Fibroblast of lung (primary cell): ENCODE data around the gene OR5C1. TPM values are rescaled to one million over a fixed set of nuclear protein-coding genes. Genes with fewer than 3 reads are reported as not detected.

Experiments used
- DNase-seq, 2 donors: peaks; one replicate each; pipeline versions ENCODE4 v3.0.0 to v3.0.0-alpha.2; 2010; ENCODE audit warnings: low read depth in 2 of 2
- H2AFZ ChIP-seq: 2 replicates; pipeline ENCODE4 v1.5.1; 2012; ENCODE audit warnings: low read length, control low read depth, inconsistent platforms
- H3K27ac ChIP-seq: 2 replicates; pipeline ENCODE4 v1.5.1; 2011; ENCODE audit warnings: low read length, control low read depth; ENCODE audit not compliant: insufficient read depth
- H3K27me3 ChIP-seq: 2 replicates; pipeline ENCODE4 v1.5.1; 2011; ENCODE audit warnings: mild to moderate bottlenecking, low read length; ENCODE audit not compliant: control insufficient read depth, insufficient read depth
- H3K36me3 ChIP-seq: 2 replicates; pipeline ENCODE4 v1.5.1; 2011; ENCODE audit warnings: low read length; ENCODE audit not compliant: control insufficient read depth, insufficient read depth
- H3K4me1 ChIP-seq: 2 replicates; pipeline ENCODE4 v1.5.1; 2011; ENCODE audit warnings: low read length; ENCODE audit not compliant: control insufficient read depth, insufficient read depth; ENCODE audit errors: extremely low read depth
- H3K4me2 ChIP-seq: 2 replicates; pipeline ENCODE4 v1.5.1; 2011; ENCODE audit warnings: low read length, control low read depth; ENCODE audit not compliant: insufficient read depth; ENCODE audit errors: extremely low read depth
- H3K4me3 ChIP-seq, 4 experiments: fragments of 200-600 bp in 1 of 4; sonication (generic) in 1 of 4; replicated peaks in 1 of 4; 2 replicates each; pipeline ENCODE4 v1.5.1; 2011 to 2016; ENCODE audit warnings: low read length in 4 of 4, low read depth in 3 of 4, mild to moderate bottlenecking in 3 of 4, control low read depth in 2 of 4, inconsistent platforms in 1 of 4, mixed read lengths in 1 of 4; ENCODE audit not compliant: insufficient read depth in 1 of 4; ENCODE audit errors: control extremely low read depth in 1 of 4
- H3K79me2 ChIP-seq: 2 replicates; pipeline ENCODE4 v1.5.1; 2012; ENCODE audit warnings: mild to moderate bottlenecking, low read length, inconsistent platforms; ENCODE audit not compliant: control insufficient read depth, insufficient read depth
- H3K9ac ChIP-seq: 2 replicates; pipeline ENCODE4 v1.5.1; 2011; ENCODE audit warnings: mild to moderate bottlenecking, low read length, control low read depth; ENCODE audit not compliant: insufficient read depth
- H3K9me3 ChIP-seq: 2 replicates; pipeline ENCODE4 v1.5.1; 2012; ENCODE audit warnings: low read depth, low read length; ENCODE audit not compliant: control insufficient read depth, insufficient read depth
- H4K20me1 ChIP-seq: 2 replicates; pipeline ENCODE4 v1.5.1; 2011; ENCODE audit warnings: low read length; ENCODE audit not compliant: control insufficient read depth, insufficient read depth; ENCODE audit errors: extremely low read depth
- EZH2 ChIP-seq: IDR thresholded peaks from 2 replicates; pipeline ENCODE4 v1.5.1; 2012; ENCODE audit warnings: low read length, control low read depth, mild to moderate bottlenecking; ENCODE audit errors: missing control alignments
- polyA plus RNA-seq, 2 donors: library from polyadenylated mRNA; depleted of rRNA in 1 of 2; stranded (reverse) in 1 of 2; unstranded in 1 of 2; fragments of >200 nt; gene quantifications; 2 replicates each; pipeline ENCODE4 v1.2.1, GENCODE V29; 2011 to 2012; ENCODE audit warnings: missing spikeins in 1 of 2
- total RNA-seq: library from RNA; depleted of rRNA; stranded (reverse); fragments of >200 nt; gene quantifications from 2 replicates; pipeline ENCODE4 v1.2.1, GENCODE V29; 2014
- TF ChIP-seq, protein P1 (sequence below), 2 donors: IDR thresholded peaks in 1 of 2; conservative IDR thresholded peaks in 1 of 2; 1 replicate in 1 of 2; 2 replicates in 1 of 2; pipeline ENCODE4 v1.5.1; 2011 to 2012; ENCODE audit warnings: low read length in 2 of 2, control low read depth in 1 of 2, inconsistent platforms in 1 of 2, low read depth in 1 of 2, mild to moderate bottlenecking in 1 of 2

The OR5C1 gene
- total and polyA plus RNA-seq, 2 donors (not counting 1 experiment from before 2014, with no cell fraction given): not detected

GRCh38 chr9:122800066-122801060, 11.6 kb downstream of the OR5C1 start, which contains the start of gene OR1K1:
Gene OR1K1, plus strand, starts transcription at chr9:122800123. Its CDS starts 0 bp downstream, at chr9:122800123.
- H3K9me3 ChIP-seq: no peaks in the 10 kb centered on the region
- no peak for DNase-seq
- no peak within 1 kb of the TSS for H3K27ac ChIP-seq
- no peaks in the 10 kb centered on the region for H3K36me3 ChIP-seq
- TF ChIP-seq, protein P1, sequence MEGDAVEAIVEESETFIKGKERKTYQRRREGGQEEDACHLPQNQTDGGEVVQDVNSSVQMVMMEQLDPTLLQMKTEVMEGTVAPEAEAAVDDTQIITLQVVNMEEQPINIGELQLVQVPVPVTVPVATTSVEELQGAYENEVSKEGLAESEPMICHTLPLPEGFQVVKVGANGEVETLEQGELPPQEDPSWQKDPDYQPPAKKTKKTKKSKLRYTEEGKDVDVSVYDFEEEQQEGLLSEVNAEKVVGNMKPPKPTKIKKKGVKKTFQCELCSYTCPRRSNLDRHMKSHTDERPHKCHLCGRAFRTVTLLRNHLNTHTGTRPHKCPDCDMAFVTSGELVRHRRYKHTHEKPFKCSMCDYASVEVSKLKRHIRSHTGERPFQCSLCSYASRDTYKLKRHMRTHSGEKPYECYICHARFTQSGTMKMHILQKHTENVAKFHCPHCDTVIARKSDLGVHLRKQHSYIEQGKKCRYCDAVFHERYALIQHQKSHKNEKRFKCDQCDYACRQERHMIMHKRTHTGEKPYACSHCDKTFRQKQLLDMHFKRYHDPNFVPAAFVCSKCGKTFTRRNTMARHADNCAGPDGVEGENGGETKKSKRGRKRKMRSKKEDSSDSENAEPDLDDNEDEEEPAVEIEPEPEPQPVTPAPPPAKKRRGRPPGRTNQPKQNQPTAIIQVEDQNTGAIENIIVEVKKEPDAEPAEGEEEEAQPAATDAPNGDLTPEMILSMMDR (conservative IDR thresholded peaks at IDR 0.05 in 1 of 2, IDR thresholded peaks at IDR 0.05 in 1 of 2; ENCODE audit: low read depth in 1 of 2, low read length in 2 of 2): no peak
- TF ChIP-seq EZH2: no peak
- no peak within 1 kb of the TSS for H3K4me3 ChIP-seq
- H2AFZ ChIP-seq: no peak within 1 kb of the TSS
- no peak within 1 kb of the TSS for H3K4me2 ChIP-seq
- H3K4me1 ChIP-seq: no peaks in the 10 kb centered on the region
- H3K79me2 ChIP-seq: no peaks in the 10 kb centered on the region
- H3K27me3 ChIP-seq: no peaks in the 10 kb centered on the region
- H3K9ac ChIP-seq: no peak within 1 kb of the TSS
- no peaks in the 10 kb centered on the region for H4K20me1 ChIP-seq

DNA sequence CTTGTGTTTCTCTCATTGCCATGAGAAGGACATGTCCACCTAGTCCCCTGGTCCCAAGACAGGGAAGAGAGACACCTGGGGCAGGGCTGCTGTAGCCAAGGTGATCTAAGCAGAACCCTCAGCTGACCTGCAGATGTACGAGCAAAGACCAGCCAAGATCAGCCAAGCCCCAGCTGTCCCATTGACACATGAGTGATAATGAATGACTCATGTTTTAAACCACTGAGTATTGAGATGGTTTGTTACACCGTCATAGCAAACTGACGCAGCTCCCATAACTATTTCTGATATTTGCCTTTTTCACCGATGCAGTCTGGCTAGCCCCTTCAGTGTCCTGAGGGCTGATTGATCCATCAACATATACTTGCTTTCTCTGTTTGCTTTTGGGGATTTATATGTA, 17.9 kb downstream of the OR5C1 start:
- no peak for TF ChIP-seq EZH2
- TF ChIP-seq, protein P1 (conservative IDR thresholded peaks at IDR 0.05 in 1 of 2, IDR thresholded peaks at IDR 0.05 in 1 of 2; ENCODE audit: low read depth in 1 of 2, low read length in 2 of 2): no peak
- Histone ChIP-seq H3K4me2 (no peak overlapping the region), H3K36me3 (no peaks in the 10 kb centered on the region), H3K9me3 (no peaks in the 10 kb centered on the region), H3K9ac (no peak overlapping the region), H3K79me2 (no peaks in the 10 kb centered on the region), H4K20me1 (no peaks in the 10 kb centered on the region), H3K27me3 (no peaks in the 10 kb centered on the region), H3K4me1 (no peaks in the 10 kb centered on the region), H3K4me3 (no peak overlapping the region), H3K27ac (no peak overlapping the region), H2AFZ (no peak overlapping the region)
- peak in 1 of 2 donors; percentile 44 for DNase-seq

- Histone ChIP-seq H3K9ac (no peak overlapping the region), H3K36me3 (no peaks in the 10 kb centered on the region), H4K20me1 (no peaks in the 10 kb centered on the region), H3K4me2 (no peak overlapping the region), H2AFZ (no peak overlapping the region), H3K79me2 (no peaks in the 10 kb centered on the region), H3K9me3 (no peaks in the 10 kb centered on the region), H3K4me3 (no peak overlapping the region), H3K27me3 (no peaks in the 10 kb centered on the region), H3K27ac (no peak overlapping the region), H3K4me1 (no peaks in the 10 kb centered on the region)
- TF ChIP-seq, protein P1 (conservative IDR thresholded peaks at IDR 0.05 in 1 of 2, IDR thresholded peaks at IDR 0.05 in 1 of 2; ENCODE audit: low read depth in 1 of 2, low read length in 2 of 2): no peak
- no peak for TF ChIP-seq EZH2
- peak in 1 of 2 donors; percentile 64 for DNase-seq
Measured at GRCh38 chr9:122807271-122807900, 18.7 kb downstream of the OR5C1 start.
